Testis (tissue), 3 donors: Measurements from ENCODE around the gene HECTD4. TPM values are rescaled to one million over a fixed set of nuclear protein-coding genes. Genes with fewer than 3 reads are reported as not detected.
"Not testable (repeated sequence)": the region's sequence is repeated elsewhere in the genome, so short reads cannot be mapped to it uniquely, and the experiment has no call there.

Experiments used
- DNase-seq: peaks from one replicate; pipeline ENCODE4 v3.0.0-alpha.2; 2019
- H3K27ac ChIP-seq, 2 donors: fragments of 200-600 bp; sonication (generic); one replicate each; pipeline ENCODE4 v1.5.1; 2019
- H3K27me3 ChIP-seq: fragments of 200-600 bp; sonication (generic); one replicate; pipeline ENCODE4 v1.5.1; 2019
- H3K36me3 ChIP-seq: fragments of 200-600 bp; sonication (generic); one replicate; pipeline ENCODE4 v1.5.1; 2017; ENCODE audit warnings: low read depth; ENCODE audit errors: missing control alignments
- H3K4me1 ChIP-seq: fragments of 200-600 bp; sonication (generic); one replicate; pipeline ENCODE4 v1.5.1; 2019
- H3K4me3 ChIP-seq, 2 donors: fragments of 200-600 bp; sonication (generic); one replicate each; pipeline ENCODE4 v1.5.1; 2017 to 2019
- H3K9me3 ChIP-seq: fragments of 200-600 bp; sonication (generic); one replicate; pipeline ENCODE4 v1.5.1; 2017
- POLR2A ChIP-seq: fragments of 450-650 bp; IDR thresholded peaks from one replicate; pipeline ENCODE4 v1.6.1; 2017; ENCODE audit warnings: antibody characterized with exemption, mild to moderate bottlenecking, moderate library complexity
- WGBS, 2 donors: methylation state at CpG; one replicate each; pipeline ENCODE4 v1.1.5; 2018; 5-methylcytosine and 5-hydroxymethylcytosine counted together
- intact Hi-C: fragments of 100-400 bp; cut with DNase I; formaldehyde crosslinking; loops from one replicate; pipeline ENCODE4 v1.15.1; 2023; ENCODE audit warnings: low total_unique reads
- microRNA-seq, 2 donors: library from miRNA; unstranded; fragments of <30 nt; microRNA quantifications; one replicate each; pipeline ENCODE4, GENCODE V29; 2016; ENCODE audit warnings: borderline number of aligned reads in 2 of 2, borderline replicate concordance in 1 of 2
- polyA plus RNA-seq: library from polyadenylated mRNA; stranded (reverse); fragments of 350-450 nt; fragmentation: Illumina TruSeq; extraction: RNeasy Lipid Tissue Mini Kit (QIAGEN cat#74804); gene quantifications from one replicate; pipeline ENCODE4 v1.2.3, GENCODE V29; 2014; ENCODE audit warnings: low read depth, low replicate concordance; ENCODE audit not compliant: insufficient read depth
- small RNA-seq, 2 donors: library from RNA; depleted of rRNA; stranded (forward); fragments of <200 nt; gene quantifications; one replicate each; pipeline ENCODE3, GENCODE V24; 2016
- total RNA-seq, 2 donors: library from RNA; depleted of rRNA; stranded (reverse); fragments of >200 nt; gene quantifications; one replicate each; pipeline ENCODE4 v1.2.3, GENCODE V29; 2016
- TF ChIP-seq, protein P1 (sequence below), 3 experiments: fragments of 450-650 bp in 2 of 3; fragments of 200-600 bp in 1 of 3; sonication (generic) in 1 of 3; IDR thresholded peaks; one replicate each; pipeline ENCODE4 v1.5.1; 2016 to 2019; ENCODE audit warnings: antibody characterized with exemption in 3 of 3, mild to moderate bottlenecking in 2 of 3, moderate library complexity in 1 of 3

The HECTD4 gene
- total and polyA plus RNA-seq, 3 donors from 2014 or later = 49.6 to 91.8 (median 68.8) TPM

DNA sequence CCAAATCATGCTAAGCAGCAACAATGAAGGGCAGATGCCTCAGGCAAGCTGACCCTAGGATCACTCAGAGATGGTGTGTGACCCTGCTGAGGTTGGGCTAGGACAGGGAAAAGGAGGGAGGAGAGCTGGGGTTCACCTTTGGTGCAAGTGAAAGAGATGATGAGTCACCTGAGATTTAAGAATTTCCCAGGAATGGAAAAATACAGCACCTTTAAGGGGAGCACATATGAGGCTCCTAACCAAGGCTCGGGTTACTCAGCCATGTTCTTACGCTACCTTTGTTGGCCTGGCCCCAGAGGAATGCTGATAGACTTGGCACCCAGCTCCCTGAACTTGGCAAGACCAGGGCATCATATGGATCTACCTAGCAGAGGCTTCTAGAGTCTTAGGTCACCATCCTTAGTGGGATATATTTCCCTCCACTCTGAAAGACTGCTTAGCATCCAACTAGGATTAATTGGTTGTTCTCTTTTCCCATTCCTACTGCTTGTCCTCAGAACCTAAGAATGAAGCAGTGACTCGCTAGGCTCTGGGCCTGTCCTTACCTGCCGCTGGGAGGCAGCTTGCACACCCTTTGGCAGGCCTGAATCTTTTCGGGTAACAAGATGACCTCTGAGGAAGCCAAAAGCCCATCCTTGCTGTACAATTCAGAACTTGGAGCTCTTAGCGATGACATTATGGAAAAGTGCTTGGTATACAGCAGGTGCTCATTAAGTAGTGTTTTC, 269.7 kb downstream of the HECTD4 start:
- Histone ChIP-seq H3K27me3 (no peaks in the 10 kb centered on the region), H3K27ac (no peak overlapping the region), H3K4me3 (no peak overlapping the region), H3K4me1 (peaks cover 14% of the 10 kb centered on the region), H3K9me3 (no peaks in the 10 kb centered on the region), H3K36me3 (no peaks in the 10 kb centered on the region)
- no peak for TF ChIP-seq POLR2A
- TF ChIP-seq, protein P1, sequence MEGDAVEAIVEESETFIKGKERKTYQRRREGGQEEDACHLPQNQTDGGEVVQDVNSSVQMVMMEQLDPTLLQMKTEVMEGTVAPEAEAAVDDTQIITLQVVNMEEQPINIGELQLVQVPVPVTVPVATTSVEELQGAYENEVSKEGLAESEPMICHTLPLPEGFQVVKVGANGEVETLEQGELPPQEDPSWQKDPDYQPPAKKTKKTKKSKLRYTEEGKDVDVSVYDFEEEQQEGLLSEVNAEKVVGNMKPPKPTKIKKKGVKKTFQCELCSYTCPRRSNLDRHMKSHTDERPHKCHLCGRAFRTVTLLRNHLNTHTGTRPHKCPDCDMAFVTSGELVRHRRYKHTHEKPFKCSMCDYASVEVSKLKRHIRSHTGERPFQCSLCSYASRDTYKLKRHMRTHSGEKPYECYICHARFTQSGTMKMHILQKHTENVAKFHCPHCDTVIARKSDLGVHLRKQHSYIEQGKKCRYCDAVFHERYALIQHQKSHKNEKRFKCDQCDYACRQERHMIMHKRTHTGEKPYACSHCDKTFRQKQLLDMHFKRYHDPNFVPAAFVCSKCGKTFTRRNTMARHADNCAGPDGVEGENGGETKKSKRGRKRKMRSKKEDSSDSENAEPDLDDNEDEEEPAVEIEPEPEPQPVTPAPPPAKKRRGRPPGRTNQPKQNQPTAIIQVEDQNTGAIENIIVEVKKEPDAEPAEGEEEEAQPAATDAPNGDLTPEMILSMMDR (IDR thresholded peaks at IDR 0.05) = no peak
- DNase-seq = no peak
- 89 to 90% methylated on average over 6 of the region's 6 CpGs for WGBS, 2 donors
- intact Hi-C loops = no loop called here

DNA sequence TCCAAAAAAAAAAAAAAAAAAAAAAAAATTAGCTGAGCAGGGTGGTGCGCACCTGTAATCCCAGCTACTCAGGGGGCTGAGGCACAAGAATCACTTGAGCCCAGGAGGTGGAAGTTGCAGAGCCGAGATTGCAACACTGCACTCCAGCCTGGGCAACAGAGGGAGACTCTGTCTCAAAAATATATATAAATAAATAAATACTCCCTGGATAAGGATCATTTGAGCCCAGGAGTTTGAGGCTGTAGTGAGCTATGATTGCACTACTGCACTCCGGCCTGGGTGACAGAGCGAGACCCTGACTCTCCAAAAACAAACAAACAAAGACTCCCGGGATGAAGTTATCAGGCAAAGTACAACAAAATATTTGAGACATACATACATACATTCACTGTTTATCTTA, 270.3 kb downstream of the HECTD4 start:
- Histone ChIP-seq H3K27ac (no peak overlapping the region), H3K36me3 (no peaks in the 10 kb centered on the region), H3K4me1 (peaks cover 13% of the 10 kb centered on the region), H3K4me3 (no peak overlapping the region), H3K9me3 (no peaks in the 10 kb centered on the region), H3K27me3 (no peaks in the 10 kb centered on the region)
- DNase-seq = no peak
- no peak for TF ChIP-seq POLR2A
- TF ChIP-seq, protein P1 (IDR thresholded peaks at IDR 0.05) = no peak
- WGBS, 2 donors = 80 to 86% methylated on average over 5 of the region's 5 CpGs
- intact Hi-C loops = no loop called here

DNA sequence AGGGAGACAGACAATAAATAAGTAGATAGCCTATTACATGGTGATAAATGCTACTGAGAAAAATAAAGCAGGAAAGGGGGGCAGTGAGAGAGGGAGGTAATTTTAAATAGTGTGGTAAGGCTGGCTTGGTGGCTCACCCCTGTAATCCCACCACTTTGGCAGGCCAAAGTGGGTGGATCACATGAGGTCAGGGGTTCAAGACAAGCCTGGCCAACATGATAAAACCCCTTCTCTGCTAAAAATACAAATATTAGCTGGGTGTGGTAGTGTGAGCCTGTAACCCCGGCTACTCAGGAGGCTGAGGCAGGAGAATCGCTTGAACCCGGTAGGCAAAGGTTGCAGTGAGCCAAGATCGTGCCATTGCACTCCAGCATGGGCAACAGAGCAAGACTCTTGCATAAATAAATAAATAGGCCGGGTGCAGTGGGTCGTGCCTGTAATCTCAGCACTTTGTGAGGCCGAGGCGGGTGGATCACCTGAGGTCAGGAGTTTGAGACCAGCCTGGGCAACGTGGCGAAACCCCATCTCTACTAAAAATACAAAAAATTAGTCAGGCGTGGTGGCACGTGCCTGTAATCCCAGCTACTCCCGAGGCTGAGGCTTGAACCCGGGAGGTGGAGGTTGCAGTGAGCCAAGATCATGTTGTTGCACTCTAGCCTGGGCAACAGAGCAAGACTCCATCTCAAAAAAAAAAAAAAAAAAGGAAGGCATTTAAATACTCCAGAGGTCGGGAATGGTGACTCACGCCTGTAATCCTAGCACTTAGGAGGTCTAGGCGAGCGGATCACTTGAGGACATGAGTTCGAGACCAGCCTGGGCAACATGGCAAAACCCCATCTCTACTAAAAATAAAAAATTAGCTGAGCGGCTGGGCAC, 271.2 kb downstream of the HECTD4 start:
- peaks cover 11% of the 10 kb centered on the region for H3K4me1 ChIP-seq
- H3K27me3 ChIP-seq, H3K36me3 ChIP-seq, intact Hi-C loops, H3K4me3 ChIP-seq, H3K27ac ChIP-seq, DNase-seq, H3K9me3 ChIP-seq: not testable (repeated sequence)
- 87 to 92% methylated on average over 20 of the region's 20 CpGs for WGBS, 2 donors

Small RNA genes lying within 50 kb of the gene (microRNA-seq; reads per million reads assigned to microRNA genes)
- gene MIR6861 = 0 reads per million in 2 donors

Small RNA genes lying within 50 kb of the gene (small RNA-seq; reads per million reads assigned to genes)
- 0 reads per million in 2 donors for gene RF00019

Other genes with a start within 250 kb of the HECTD4 start
- 100 to 1,000 TPM; 343 to 498 TPM for gene RPL6, start 27.2 kb upstream of the HECTD4 start, total RNA-seq
- gene RPL6, start 27.2 kb upstream of the HECTD4 start, polyA plus RNA-seq = 600 TPM
- 10 to 100 TPM; 49.4 to 53.0 TPM for gene PTPN11, start 36.5 kb upstream of the HECTD4 start, total RNA-seq
- gene PTPN11, start 36.5 kb upstream of the HECTD4 start, polyA plus RNA-seq = 32.0 TPM